ENCODE data around the gene CAMSAP1.
A peak's percentile ranks its signal among the peaks of the same experiment; 100 is the strongest.

Gene CAMSAP1

GRCh38 chr9:135874859-135875258, 32.5 kb downstream of the CAMSAP1 start:
- no peak for DNase-seq (ENCODE audit: low read depth, low spot score)
- H3K4me3 ChIP-seq (ENCODE audit: low read depth, low read length), result no peak overlapping the region
- in situ Hi-C loops (cut with HindIII; ENCODE audit: low sequenced_read_pairs), result no loop called here
- TF ChIP-seq CTCF (IDR thresholded peaks at IDR 0.05; ENCODE audit: low read depth, low read length), result no peak

- in situ Hi-C loops (cut with HindIII; ENCODE audit: low sequenced_read_pairs), result no loop called here
- no peak overlapping the region for H3K4me3 ChIP-seq (ENCODE audit: low read depth, low read length)
- no peak for DNase-seq (ENCODE audit: low read depth, low spot score)
- no peak for TF ChIP-seq CTCF (IDR thresholded peaks at IDR 0.05; ENCODE audit: low read depth, low read length)
Measured at GRCh38 chr9:135869909-135870308, 37.4 kb downstream of the CAMSAP1 start.

- in situ Hi-C loops (cut with HindIII; ENCODE audit: low sequenced_read_pairs), result no loop called here
- no peak overlapping the region for H3K4me3 ChIP-seq (ENCODE audit: low read depth, low read length)
- DNase-seq (ENCODE audit: low read depth, low spot score), result no peak
- TF ChIP-seq CTCF (IDR thresholded peaks at IDR 0.05; ENCODE audit: low read depth, low read length), result no peak
Measured at GRCh38 chr9:135865531-135865930, 41.8 kb downstream of the CAMSAP1 start.

GRCh38 chr9:135864447-135865049, 42.8 kb downstream of the CAMSAP1 start:
- peak; percentile 50 for DNase-seq (ENCODE audit: low read depth, low spot score)
- peak; percentile 96 for TF ChIP-seq CTCF (IDR thresholded peaks at IDR 0.05; ENCODE audit: low read depth, low read length)
- H3K4me3 ChIP-seq (ENCODE audit: low read depth, low read length), result no peak overlapping the region
- in situ Hi-C loops (cut with HindIII; ENCODE audit: low sequenced_read_pairs), result no loop called here

GRCh38 chr9:135862809-135863208, 44.5 kb downstream of the CAMSAP1 start:
- TF ChIP-seq CTCF (IDR thresholded peaks at IDR 0.05; ENCODE audit: low read depth, low read length), result no peak
- in situ Hi-C loops (cut with HindIII; ENCODE audit: low sequenced_read_pairs), result no loop called here
- no peak for DNase-seq (ENCODE audit: low read depth, low spot score)
- H3K4me3 ChIP-seq (ENCODE audit: low read depth, low read length), result no peak overlapping the region

GRCh38 chr9:135858491-135859185, 48.7 kb downstream of the CAMSAP1 start:
- DNase-seq (ENCODE audit: low read depth, low spot score), result no peak
- TF ChIP-seq CTCF (IDR thresholded peaks at IDR 0.05; ENCODE audit: low read depth, low read length), result no peak
- in situ Hi-C loops (cut with HindIII; ENCODE audit: low sequenced_read_pairs), result no loop called here
- H3K4me3 ChIP-seq (ENCODE audit: low read depth, low read length), result no peak overlapping the region
